IPS DF 6.9 (cell line): ENCODE measurements around the gene KCNQ1.

ENCODE experiments used
- DNase-seq: peaks from one replicate; pipeline ENCODE4 v3.0.0-alpha.2; 2013; ENCODE audit warnings: low read depth, low spot score
- H3K27ac ChIP-seq: one replicate; pipeline ENCODE4 v1.5.1; 2013; ENCODE audit warnings: low read length, control low read depth
- H3K27me3 ChIP-seq: 2 replicates; pipeline ENCODE4 v1.6.1; 2013; ENCODE audit warnings: mild to moderate bottlenecking, low read length; ENCODE audit not compliant: control insufficient read depth, insufficient read depth
- H3K36me3 ChIP-seq: 2 replicates; pipeline ENCODE4 v1.6.1; 2013; ENCODE audit warnings: low read length; ENCODE audit not compliant: control insufficient read depth, insufficient read depth
- H3K4me1 ChIP-seq: 2 replicates; pipeline ENCODE4 v1.6.1; 2013; ENCODE audit warnings: low read length; ENCODE audit not compliant: control insufficient read depth, insufficient read depth
- H3K4me3 ChIP-seq: 2 replicates; pipeline ENCODE4 v1.5.1; 2013; ENCODE audit warnings: mild to moderate bottlenecking, low read length
- H3K9me3 ChIP-seq: 2 replicates; pipeline ENCODE4 v1.6.1; 2013; ENCODE audit warnings: low read length, inconsistent platforms; ENCODE audit not compliant: control insufficient read depth, insufficient read depth
- WGBS: extraction: QIAGEN DNeasy Blood & Tissue Kit; methylation state at CpG from one replicate; pipeline ENCODE4 v1.1.7; 2013; ENCODE audit warnings: mixed read lengths, missing lambda C conversion rate; ENCODE audit not compliant: insufficient read length, insufficient coverage; 5-methylcytosine and 5-hydroxymethylcytosine counted together

Gene KCNQ1

DNA sequence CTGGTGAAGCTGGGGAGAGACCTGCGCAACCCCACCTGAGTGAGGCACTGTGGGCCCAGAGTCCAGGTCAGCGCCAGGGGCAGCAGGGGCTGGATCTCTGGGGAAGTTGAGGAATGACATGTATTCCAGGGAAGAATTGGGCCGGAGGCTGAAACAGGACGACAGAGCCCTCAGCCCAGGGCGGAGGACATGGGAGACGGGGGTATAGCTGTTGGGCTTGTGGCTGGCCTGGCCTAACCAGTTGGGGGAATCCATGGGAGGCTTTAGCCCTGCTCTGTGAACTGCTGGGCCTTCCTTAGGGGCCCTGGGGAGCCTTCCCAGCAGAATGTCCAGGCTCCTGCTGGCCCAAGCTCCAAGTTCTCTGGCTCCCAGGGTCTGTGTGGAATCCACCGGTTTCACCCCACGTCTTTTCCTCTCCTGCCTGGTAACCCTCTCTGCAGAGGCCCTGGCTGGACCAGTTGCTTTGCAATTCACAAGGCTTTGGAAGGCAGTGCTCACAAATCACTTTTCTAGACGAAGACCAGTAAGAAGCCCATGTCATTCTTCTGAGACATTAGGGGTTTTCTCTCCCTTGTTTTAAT is 305.4 kb downstream of the KCNQ1 start:
- H3K4me1 ChIP-seq: no peaks in the 10 kb centered on the region
- no peak for DNase-seq
- no peak overlapping the region for H3K27ac ChIP-seq
- no peak overlapping the region for H3K4me3 ChIP-seq
- H3K9me3 ChIP-seq: no peaks in the 10 kb centered on the region
- H3K36me3 ChIP-seq: no peaks in the 10 kb centered on the region
- WGBS: no CpG with 5 or more reads among the region's 9 CpGs
- peaks cover 7% of the 10 kb centered on the region; the same call in 1 of the 2 replicates for H3K27me3 ChIP-seq

DNA sequence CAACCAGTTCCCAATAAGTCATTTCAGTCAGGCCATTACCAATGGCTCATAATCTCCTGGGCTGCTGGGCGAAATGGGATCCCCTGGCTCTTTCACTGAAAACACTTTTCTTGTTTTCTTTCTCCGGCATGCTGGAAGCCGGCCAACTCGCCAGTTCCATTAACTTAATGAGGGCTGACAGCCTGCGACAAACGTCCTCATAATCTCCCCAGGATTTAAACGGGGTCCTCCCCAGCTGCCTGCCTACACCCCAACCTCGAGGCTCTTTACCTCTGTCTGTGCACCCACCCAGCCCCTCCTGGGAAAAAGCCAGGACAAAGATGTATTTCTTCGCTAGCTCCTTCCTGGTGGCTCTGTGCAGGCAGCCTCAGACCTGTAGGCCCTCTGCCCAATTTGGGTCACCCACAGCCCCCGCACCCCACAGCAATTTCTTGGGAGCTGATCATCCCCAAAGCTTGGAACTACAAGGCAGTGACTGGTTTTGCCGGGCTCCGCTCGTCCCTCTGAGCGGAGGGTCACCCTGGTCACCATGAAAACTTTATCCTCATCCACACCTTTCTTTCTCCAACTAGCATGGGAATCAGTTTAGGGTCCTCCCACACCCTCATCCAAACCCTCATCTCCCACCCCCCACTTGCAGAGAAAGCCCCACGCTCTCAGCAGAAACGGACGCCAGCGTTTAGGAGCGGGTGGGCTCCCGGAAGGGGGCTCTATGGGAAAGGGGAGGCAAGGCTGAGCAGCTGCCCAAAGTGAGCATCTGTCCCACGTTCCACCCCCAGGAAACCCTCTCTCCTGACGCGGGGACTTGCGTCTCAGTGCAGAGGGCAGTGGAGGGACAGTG is 306.1 kb downstream of the KCNQ1 start:
- Histone ChIP-seq H3K9me3 (no peaks in the 10 kb centered on the region), H3K4me1 (no peaks in the 10 kb centered on the region), H3K27ac (no peak overlapping the region), H3K36me3 (no peaks in the 10 kb centered on the region), H3K27me3 (peaks cover 7% of the 10 kb centered on the region; the same call in 1 of the 2 replicates), H3K4me3 (no peak overlapping the region)
- DNase-seq: no peak
- WGBS: no CpG with 5 or more reads among the region's 24 CpGs

DNA sequence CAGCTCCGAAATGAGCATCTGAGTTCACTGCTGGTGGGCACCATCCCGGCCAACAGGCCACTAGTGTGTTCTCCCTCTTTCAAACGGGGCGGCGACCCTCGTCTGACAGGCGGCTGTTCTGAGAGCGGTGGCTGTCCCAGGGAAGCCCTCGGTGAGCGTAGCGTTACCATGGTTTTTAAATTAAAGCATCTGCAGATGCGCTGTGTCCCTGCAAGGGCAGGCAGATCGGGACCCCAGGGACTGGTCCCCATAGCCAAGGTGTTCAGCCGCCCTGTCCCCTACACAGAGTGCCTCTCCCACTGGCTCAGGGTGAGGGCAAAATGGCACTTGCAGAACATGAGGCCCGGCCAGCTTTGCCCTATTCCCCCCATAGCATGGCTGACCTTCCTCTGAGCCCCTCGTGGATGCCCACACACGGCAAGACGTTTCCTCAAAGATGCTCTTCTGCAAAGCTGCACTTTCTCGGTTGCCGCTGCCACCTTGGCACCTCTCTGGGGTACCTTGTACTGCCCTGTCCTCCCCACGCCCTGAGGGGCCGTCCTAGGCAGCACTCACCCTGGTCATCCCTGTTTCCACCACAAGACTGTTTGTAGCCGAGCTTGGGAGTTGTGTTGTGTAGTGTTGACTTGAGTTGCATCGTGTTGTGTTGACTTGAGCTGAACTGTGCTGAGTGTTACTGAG is 306.9 kb downstream of the KCNQ1 start:
- no CpG with 5 or more reads among the region's 24 CpGs for WGBS
- Histone ChIP-seq H3K4me1 (no peaks in the 10 kb centered on the region), H3K9me3 (no peaks in the 10 kb centered on the region), H3K27me3 (peaks cover 7% of the 10 kb centered on the region; the same call in 1 of the 2 replicates), H3K4me3 (no peak overlapping the region), H3K36me3 (no peaks in the 10 kb centered on the region), H3K27ac (no peak overlapping the region)
- DNase-seq: no peak

DNA sequence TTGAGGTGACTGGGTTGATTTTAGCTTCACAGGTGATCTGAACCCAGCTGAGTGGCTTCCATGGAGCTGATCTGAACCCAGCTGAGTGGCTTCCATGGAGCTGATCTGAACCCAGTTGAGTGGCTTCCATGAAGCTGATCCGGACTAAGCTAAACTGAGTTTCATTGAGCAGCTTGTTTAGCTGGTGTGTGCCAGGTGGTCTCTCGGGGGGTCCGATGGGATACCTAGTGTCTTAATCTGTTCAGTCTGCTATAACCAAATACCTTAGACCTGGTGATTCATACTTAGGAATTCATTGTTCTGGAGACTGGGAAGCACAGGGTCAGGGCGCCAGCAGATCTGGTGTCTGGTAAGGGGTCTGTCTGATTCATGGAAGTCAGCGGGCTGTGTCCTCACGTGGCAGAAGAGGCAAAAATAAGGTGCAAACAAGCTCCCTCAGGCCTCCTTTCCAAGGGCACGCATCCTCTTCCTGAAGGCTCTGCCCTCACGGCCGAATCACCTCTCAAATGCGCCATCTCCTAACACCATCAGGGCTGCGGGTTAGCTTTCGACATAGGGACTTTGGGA is 307.5 kb downstream of the KCNQ1 start:
- H3K27ac ChIP-seq: no peak overlapping the region
- H3K4me3 ChIP-seq: no peak overlapping the region
- no peaks in the 10 kb centered on the region for H3K9me3 ChIP-seq
- WGBS: no CpG with 5 or more reads among the region's 12 CpGs
- DNase-seq: no peak
- no peaks in the 10 kb centered on the region for H3K36me3 ChIP-seq
- peaks cover 7% of the 10 kb centered on the region; the same call in 1 of the 2 replicates for H3K27me3 ChIP-seq
- no peaks in the 10 kb centered on the region for H3K4me1 ChIP-seq

DNA sequence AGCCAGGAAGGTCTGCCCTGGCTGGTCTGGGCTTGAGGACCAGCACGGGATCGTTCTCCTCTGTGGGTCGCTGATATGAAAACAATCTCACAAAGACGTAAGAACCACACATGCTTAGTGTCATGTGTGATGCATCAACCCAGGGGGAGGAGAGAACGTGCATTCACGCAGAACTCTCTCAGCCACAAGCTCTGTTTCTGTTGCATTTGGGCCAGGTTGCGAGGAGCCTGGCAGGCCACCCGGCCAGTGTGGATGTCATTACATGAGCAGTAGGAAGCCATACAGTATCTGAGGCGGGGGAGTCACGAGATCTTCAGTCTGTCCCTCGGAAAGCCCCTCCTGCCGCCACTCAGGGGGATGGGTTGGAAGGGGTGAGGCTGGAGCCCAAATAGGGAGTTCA is 308.1 kb downstream of the KCNQ1 start:
- Histone ChIP-seq H3K27ac (no peak overlapping the region), H3K36me3 (no peaks in the 10 kb centered on the region), H3K4me3 (no peak overlapping the region), H3K4me1 (no peaks in the 10 kb centered on the region), H3K9me3 (no peaks in the 10 kb centered on the region), H3K27me3 (peaks cover 7% of the 10 kb centered on the region; the same call in 1 of the 2 replicates)
- DNase-seq: no peak
- no CpG with 5 or more reads among the region's 12 CpGs for WGBS

DNA sequence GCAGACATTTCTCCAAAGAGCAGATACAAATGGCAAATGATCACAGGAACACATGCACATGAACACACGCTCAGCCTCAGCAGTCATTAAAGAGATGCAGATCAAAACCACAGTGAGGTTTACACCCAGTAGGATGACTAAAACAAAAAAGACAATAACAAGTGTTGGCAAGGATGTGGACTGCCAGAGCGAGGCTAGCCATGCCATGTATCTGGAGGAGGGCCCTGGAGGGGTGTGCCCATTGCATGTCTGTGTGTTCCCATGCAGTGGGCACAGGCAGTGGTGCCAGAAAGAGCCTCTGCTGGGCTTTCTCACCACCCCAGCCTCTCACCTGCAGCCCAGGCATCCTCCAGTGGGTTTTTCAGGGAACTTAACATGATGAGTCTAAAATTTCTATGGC is 309.2 kb downstream of the KCNQ1 start:
- Histone ChIP-seq H3K9me3 (no peaks in the 10 kb centered on the region), H3K36me3 (no peaks in the 10 kb centered on the region), H3K27ac (no peak overlapping the region), H3K27me3 (peaks cover 7% of the 10 kb centered on the region; the same call in 1 of the 2 replicates), H3K4me3 (no peak overlapping the region), H3K4me1 (no peaks in the 10 kb centered on the region)
- no peak for DNase-seq
- WGBS: no CpG with 5 or more reads among the region's 2 CpGs

DNA sequence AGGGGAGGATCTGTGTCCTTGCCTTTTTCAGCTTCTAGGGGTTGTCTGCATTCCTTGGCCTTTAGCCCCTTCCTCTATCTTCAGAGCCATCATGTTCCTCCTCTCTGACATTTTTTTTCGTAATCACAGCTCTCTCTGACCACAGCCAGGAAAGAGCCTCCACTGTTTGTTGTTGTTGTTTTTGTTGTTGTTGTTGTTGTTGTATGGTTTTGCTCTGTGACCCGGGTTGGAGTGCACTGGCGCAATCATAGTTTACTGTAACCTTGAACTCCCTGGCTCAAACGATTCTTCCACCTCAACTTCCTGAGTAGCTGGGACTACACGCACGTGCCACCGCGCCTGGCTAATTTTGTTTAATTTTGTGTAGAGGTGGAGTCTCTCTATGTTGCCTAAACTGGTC is 310.3 kb downstream of the KCNQ1 start:
- H3K4me1 ChIP-seq: no peaks in the 10 kb centered on the region
- H3K27ac ChIP-seq: no peak overlapping the region
- H3K36me3 ChIP-seq: no peaks in the 10 kb centered on the region
- no peak overlapping the region for H3K4me3 ChIP-seq
- H3K9me3 ChIP-seq: no peaks in the 10 kb centered on the region
- peaks cover 7% of the 10 kb centered on the region; the same call in 1 of the 2 replicates for H3K27me3 ChIP-seq
- DNase-seq: no peak
- WGBS: no CpG with 5 or more reads among the region's 8 CpGs

DNA sequence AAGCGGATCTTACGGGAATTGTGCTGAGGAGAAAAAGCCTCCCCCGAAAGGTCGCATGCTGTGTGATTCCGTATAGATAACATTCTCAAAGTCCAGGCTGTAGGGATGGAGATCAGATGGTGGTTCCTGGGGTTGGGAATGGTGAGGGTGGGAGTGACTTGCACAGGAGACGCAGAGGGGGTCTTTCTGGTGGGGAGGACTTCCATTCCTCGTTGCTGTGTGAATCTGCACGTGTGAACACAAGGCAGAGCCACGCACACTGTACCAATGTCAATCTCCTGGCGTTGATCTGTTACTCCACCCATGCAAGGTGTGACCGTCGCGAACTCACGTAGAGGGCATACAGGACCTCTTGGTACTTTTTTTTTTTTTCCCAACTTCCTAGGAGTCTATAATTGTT is 313.9 kb downstream of the KCNQ1 start:
- no CpG with 5 or more reads among the region's 14 CpGs for WGBS
- no peak overlapping the region for H3K4me3 ChIP-seq
- H3K36me3 ChIP-seq: no peaks in the 10 kb centered on the region
- H3K9me3 ChIP-seq: no peaks in the 10 kb centered on the region
- no peaks in the 10 kb centered on the region for H3K27me3 ChIP-seq
- DNase-seq: no peak
- no peak overlapping the region for H3K27ac ChIP-seq
- H3K4me1 ChIP-seq: no peaks in the 10 kb centered on the region

DNA sequence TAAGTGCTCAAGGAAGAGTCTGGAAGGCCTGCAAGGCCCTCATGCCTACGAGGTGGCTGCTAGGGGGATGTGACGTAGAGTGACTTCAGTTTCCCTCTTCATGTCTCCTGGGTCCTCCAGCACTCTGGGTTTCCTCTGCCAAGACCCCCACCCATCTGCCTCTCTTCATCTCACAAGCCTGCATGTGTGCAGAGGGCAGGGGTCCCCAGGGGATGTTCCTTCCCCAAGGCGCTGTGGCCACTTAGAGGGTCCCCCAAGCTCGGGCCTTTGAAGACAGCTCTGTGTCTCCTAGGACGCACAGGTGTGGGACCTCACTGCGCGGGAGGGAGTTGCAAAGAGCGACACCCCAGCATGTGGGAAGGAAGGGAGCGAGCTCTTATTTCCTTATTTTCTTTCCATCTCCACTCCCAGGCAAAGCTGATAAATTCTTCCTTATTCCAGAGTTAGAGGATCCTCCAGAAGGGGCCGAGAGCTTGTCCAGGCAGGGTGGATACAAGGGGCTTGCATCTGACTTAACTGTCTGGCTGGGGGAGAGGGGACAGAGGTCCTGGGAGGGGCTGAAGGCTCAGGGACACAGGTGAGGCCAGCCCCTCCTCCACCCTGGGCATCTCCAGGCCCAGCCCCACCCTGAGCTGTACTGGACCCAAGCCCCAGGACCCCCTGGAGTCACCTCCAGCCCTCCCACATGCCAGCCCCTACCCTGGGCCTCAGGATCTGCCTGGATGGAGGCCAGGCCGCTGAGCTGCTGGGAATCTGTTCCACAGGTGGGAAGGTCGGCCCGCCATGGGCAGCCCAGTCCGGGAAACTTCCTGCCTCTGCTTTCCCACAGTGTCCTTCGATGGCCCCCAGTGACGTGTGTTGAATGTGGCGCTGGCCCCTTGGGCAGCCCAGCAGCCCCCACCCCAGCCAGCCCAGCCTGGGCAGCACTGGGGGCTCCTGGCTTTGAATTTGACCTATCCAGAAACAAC is 314.7 kb downstream of the KCNQ1 start:
- H3K27me3 ChIP-seq: no peaks in the 10 kb centered on the region
- no CpG with 5 or more reads among the region's 17 CpGs for WGBS
- H3K9me3 ChIP-seq: no peaks in the 10 kb centered on the region

More for the DNA sequence above, 314.7 kb downstream of the KCNQ1 start:
- Histone ChIP-seq H3K4me1 (no peaks in the 10 kb centered on the region), H3K36me3 (no peaks in the 10 kb centered on the region), H3K27ac (no peak overlapping the region), H3K4me3 (no peak overlapping the region)
- no peak for DNase-seq
